Osteoblast (primary cell): ENCODE data around the gene COMP. TPM values are rescaled to one million over a fixed set of nuclear protein-coding genes. Genes with fewer than 3 reads are reported as not detected.

Experiments used
- DNase-seq: peaks from one replicate; pipeline ENCODE4 v3.0.0; 2011; ENCODE audit warnings: low spot score, mixed read lengths; ENCODE audit not compliant: insufficient read length; ENCODE audit errors: missing footprints
- H2AFZ ChIP-seq: 2 replicates; pipeline ENCODE4 v1.6.0; 2011; ENCODE audit warnings: mild to moderate bottlenecking, low read length
- H3K27ac ChIP-seq: 2 replicates; pipeline ENCODE4 v1.5.1; 2011; ENCODE audit warnings: mild to moderate bottlenecking, low read depth, low read length, moderate library complexity
- H3K27me3 ChIP-seq: 2 replicates; pipeline ENCODE4 v1.6.0; 2012; ENCODE audit warnings: mild to moderate bottlenecking, control low read depth, inconsistent platforms, low read length, moderate library complexity; ENCODE audit not compliant: insufficient read depth
- H3K36me3 ChIP-seq: 2 replicates; pipeline ENCODE4 v1.5.1; 2011; ENCODE audit warnings: mild to moderate bottlenecking, low read length, control low read depth, moderate library complexity; ENCODE audit not compliant: insufficient read depth
- H3K4me1 ChIP-seq: 2 replicates; pipeline ENCODE4 v1.5.1; 2011; ENCODE audit warnings: mild to moderate bottlenecking, low read length, control low read depth, moderate library complexity; ENCODE audit not compliant: insufficient read depth
- H3K4me2 ChIP-seq: 2 replicates; pipeline ENCODE4 v1.6.0; 2011; ENCODE audit warnings: mild to moderate bottlenecking, low read length; ENCODE audit not compliant: insufficient read depth
- H3K4me3 ChIP-seq: fragments of 200-600 bp; sonication (generic); 3 replicates; pipeline ENCODE4 v1.5.1; 2012; ENCODE audit warnings: mild to moderate bottlenecking, low read length, inconsistent platforms; ENCODE audit not compliant: insufficient read depth
- H3K79me2 ChIP-seq: 2 replicates; pipeline ENCODE4 v1.6.0; 2012; ENCODE audit warnings: mild to moderate bottlenecking, low read length, control low read depth, inconsistent platforms; ENCODE audit not compliant: insufficient read depth
- H3K9me3 ChIP-seq: 2 replicates; pipeline ENCODE4 v1.5.1; 2011; ENCODE audit warnings: low read depth, low read length, control low read depth
- H4K20me1 ChIP-seq: 2 replicates; pipeline ENCODE4 v1.6.0; 2012; ENCODE audit warnings: mild to moderate bottlenecking, low read length, control low read depth; ENCODE audit not compliant: insufficient read depth
- CTCF ChIP-seq: IDR thresholded peaks from 2 replicates; pipeline ENCODE4 v1.5.1; 2011; ENCODE audit warnings: mild to moderate bottlenecking, low read depth, low read length, moderate library complexity; ENCODE audit errors: extremely low read depth
- total RNA-seq: library from RNA; depleted of rRNA; stranded (reverse); fragments of >200 nt; gene quantifications from 2 replicates; pipeline ENCODE4 v1.2.3, GENCODE V29; 2012

The COMP gene
- total RNA-seq, 1 donor: 14.8 TPM

DNA sequence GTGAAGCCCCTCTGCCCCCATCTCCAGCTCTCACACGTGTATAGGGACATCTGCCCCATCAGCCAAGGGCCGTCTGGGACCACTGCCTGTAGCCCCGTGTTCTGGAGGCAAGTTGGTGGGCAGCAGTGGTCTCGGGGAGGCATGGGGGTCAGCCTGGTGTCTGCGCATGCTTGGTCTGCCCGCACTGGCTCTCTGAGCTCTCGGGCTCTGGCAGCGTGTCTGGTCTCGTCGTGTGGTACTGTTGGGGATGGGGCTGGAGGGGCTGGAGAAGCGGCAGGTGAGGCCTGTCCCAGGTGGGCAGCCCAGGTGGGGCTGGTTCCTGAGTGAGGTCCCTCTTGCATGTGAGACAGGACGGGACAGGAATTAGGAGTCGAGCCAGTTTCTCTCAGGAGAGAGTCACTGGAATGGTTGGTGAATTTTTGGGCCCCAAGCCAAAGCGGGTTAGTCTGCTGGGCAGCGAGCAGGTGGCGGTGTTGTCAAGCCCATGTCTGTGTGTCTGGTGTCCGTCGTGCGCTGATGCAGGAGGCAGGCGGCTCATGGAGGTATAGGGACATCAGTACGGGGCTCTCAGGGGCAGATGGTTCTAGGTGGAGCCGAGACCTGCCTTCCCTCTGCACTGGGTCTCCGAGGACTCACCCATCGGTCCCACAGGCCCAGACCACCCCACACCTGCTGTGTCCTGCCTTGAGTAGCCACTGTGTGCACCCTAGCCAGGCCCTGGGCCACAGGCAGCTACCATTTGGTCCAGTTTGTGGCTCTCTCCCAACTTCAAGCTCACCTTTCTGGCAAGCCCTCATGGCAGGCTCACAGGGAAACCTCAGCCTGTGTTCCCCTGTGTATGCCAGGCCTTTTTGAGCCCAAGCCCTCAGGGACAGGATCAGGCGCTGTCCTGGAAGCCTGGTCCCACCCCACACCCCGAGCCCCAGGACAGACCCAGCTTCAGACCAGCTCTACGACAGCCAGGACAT lies 18.2 kb downstream of the COMP start:
- Histone ChIP-seq H3K79me2 (no peaks in the 10 kb centered on the region), H3K27me3 (no peaks in the 10 kb centered on the region), H3K36me3 (peaks cover 5% of the 10 kb centered on the region), H3K27ac (no peak overlapping the region), H3K4me3 (no peak overlapping the region), H3K4me2 (no peak overlapping the region), H3K9me3 (no peaks in the 10 kb centered on the region), H4K20me1 (peaks cover 8% of the 10 kb centered on the region), H3K4me1 (peaks cover 14% of the 10 kb centered on the region), H2AFZ (no peak overlapping the region)
- no peak for TF ChIP-seq CTCF
- DNase-seq: peak; percentile 77

GRCh38 chr19:18771328-18772242 lies 19.5 kb downstream of the COMP start:
- H3K27ac ChIP-seq: no peak overlapping the region
- peak; percentile 25 for TF ChIP-seq CTCF

DNA sequence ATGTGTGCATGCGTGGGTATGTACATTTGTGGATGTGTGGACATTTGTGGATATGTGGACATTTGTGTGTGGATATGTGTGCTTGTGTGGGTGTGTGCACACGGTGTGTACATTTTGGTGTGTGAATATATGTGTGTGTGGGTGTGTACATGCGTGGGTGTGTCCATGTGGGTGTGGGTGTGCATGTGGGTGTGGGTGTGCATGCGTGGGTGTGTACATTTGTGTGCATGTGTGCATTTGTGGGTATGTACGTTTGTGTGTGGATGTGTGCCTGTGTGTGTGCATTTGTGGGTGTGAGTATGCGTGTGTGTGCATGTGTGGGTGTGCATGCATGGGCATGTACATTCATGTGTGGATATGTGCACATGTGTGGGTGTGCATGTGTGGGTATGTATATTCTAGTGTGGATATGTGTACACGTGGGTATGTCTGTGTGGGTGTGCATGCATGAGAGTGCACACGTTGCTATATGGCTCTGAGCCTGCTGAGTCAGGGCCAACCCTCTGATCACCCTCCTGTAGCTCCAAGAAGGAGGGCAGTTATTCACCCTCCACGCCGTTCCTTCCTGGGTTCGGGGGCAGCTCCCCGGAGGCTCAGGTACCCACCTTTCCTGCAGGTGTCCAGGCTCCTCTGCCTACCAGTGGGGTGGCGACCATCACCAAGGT lies 20.3 kb downstream of the COMP start:
- Histone ChIP-seq H3K36me3 (peaks cover 5% of the 10 kb centered on the region), H3K4me2 (no peak overlapping the region), H3K27me3 (no peaks in the 10 kb centered on the region), H4K20me1 (peaks cover 8% of the 10 kb centered on the region), H3K9me3 (no peaks in the 10 kb centered on the region), H3K4me3 (no peak overlapping the region), H3K27ac (no peak overlapping the region), H2AFZ (no peak overlapping the region), H3K4me1 (peaks cover 3% of the 10 kb centered on the region), H3K79me2 (no peaks in the 10 kb centered on the region)
- DNase-seq: peak; percentile 73
- TF ChIP-seq CTCF: no peak

More at GRCh38 chr19:18771328-18772242, 19.5 kb downstream of the COMP start:
- H3K4me3 ChIP-seq: no peak overlapping the region
- H3K79me2 ChIP-seq: no peaks in the 10 kb centered on the region
- peaks cover 8% of the 10 kb centered on the region for H4K20me1 ChIP-seq
- peak; percentile 71 for DNase-seq
- peaks cover 5% of the 10 kb centered on the region for H3K36me3 ChIP-seq
- peaks cover 11% of the 10 kb centered on the region for H3K4me1 ChIP-seq
- H3K27me3 ChIP-seq: no peaks in the 10 kb centered on the region
- no peak overlapping the region for H3K4me2 ChIP-seq
- H2AFZ ChIP-seq: no peak overlapping the region
- no peaks in the 10 kb centered on the region for H3K9me3 ChIP-seq
